PC-3 (cell line): ENCODE measurements around the gene SMIM36.

Experiments used
- CTCF ChIP-seq: fragments of 300-600 bp; sonication (generic); conservative IDR thresholded peaks from 2 replicates; pipeline ENCODE4 v1.5.1; 2017; ENCODE audit warnings: antibody characterized with exemption, low read depth, mild to moderate bottlenecking, low read length
- EZH2 ChIP-seq: fragments of 300-600 bp; sonication (generic); IDR thresholded peaks from one replicate; pipeline ENCODE4 v1.6.1; 2017; ENCODE audit warnings: antibody characterized with exemption, mild to moderate bottlenecking, low read length; ENCODE audit not compliant: unreplicated experiment

- TF ChIP-seq CTCF (no peak), EZH2 (no peak)
Measured at GRCh38 chr17:55479903-55480302, 31.3 kb downstream of the SMIM36 start.
